Measurements from ENCODE around the gene SLC5A11. TPM values are rescaled to one million over a fixed set of nuclear protein-coding genes. Genes with fewer than 3 reads are reported as not detected.

Gene SLC5A11
- polyA plus RNA-seq, 1 donor (not counting 4 experiments of a cell fraction or from before 2014, with no cell fraction given), result 0.07 TPM

DNA sequence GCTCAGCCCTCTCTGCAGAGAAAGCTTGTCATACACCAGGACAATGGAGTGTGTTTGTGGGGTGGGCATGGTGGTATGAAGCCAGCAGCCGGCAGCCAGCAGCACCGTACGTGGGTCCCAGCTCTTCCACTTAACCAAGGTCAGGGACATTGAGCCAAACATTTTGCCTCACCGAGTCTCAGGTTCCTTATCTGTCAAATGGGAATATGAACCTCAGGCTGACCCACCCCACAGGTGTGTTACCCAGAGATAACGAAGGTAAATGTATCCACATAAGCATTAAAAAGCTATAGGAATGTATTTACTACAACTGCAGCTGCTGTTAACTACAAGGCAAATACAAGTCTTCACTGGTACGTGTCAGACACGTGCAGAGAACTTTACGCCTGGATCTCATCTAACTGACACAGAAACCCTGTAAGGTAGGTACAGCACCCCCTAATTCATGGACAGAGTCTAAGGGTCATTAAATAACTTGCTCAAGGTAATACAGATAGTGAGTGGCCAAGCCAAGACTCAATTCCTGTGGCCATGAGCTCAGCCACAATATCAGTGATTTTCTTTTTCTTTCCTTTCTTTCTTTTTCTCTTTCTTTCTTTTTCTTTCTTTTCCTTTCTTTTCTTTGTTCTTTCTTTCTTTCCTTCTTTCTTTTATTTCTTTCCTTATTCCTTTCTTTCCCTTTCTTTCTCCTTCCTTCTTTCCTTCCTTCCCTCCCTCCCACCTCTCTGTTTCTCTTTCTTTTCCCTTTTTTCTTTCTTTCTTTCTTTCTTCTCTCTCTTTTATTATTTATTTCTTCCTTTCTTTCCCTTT, 990 bp downstream of the SLC5A11 start:
- H3K27me3 ChIP-seq (ENCODE audit: control insufficient read depth, extremely low read depth, insufficient read depth, low read length), result no peaks in the 10 kb centered on the region
- H3K79me2 ChIP-seq (ENCODE audit: control insufficient read depth, insufficient read depth, low read length), result no peaks in the 10 kb centered on the region
- H3K4me2 ChIP-seq (ENCODE audit: control insufficient read depth, extremely low read depth, insufficient read depth, low read depth, low read length), result no peak overlapping the region
- H3K36me3 ChIP-seq (ENCODE audit: control insufficient read depth in 2 of 2, extremely low read depth in 1 of 2, insufficient read depth in 2 of 2, low read length in 2 of 2), result no peaks in the 10 kb centered on the region
- no peak overlapping the region for H2AFZ ChIP-seq (ENCODE audit: control insufficient read depth, low read length)
- no peak for DNase-seq (ENCODE audit: low read depth, low spot score)
- dilution Hi-C loops (cut with MboI; ENCODE audit: extremely low pct_ligation_motif_present, low sequenced_read_pairs), result no loop called here
- no peaks in the 10 kb centered on the region for H4K20me1 ChIP-seq (ENCODE audit: control insufficient read depth, extremely low read depth, insufficient read depth, low read length)
- H3K4me3 ChIP-seq (ENCODE audit: control insufficient read depth in 2 of 3, extremely low read depth in 1 of 3, insufficient read depth in 2 of 3, low read depth in 1 of 3, low read length in 3 of 3), result no peak overlapping the region
- no peak for FAIRE-seq
- H3K9me3 ChIP-seq (ENCODE audit: control insufficient read depth, low read depth, low read length), result no peaks in the 10 kb centered on the region
- no peak overlapping the region for H3K27ac ChIP-seq (ENCODE audit: control insufficient read depth, insufficient read depth, low read length)
- H3K9me1 ChIP-seq (ENCODE audit: control insufficient read depth, extremely low read depth, insufficient read depth, low read length), result no peaks in the 10 kb centered on the region
- H3K4me1 ChIP-seq (ENCODE audit: control insufficient read depth, extremely low read depth, insufficient read depth, low read length), result peaks cover 28% of the 10 kb centered on the region
- H3K9ac ChIP-seq (ENCODE audit: control insufficient read depth, extremely low read depth, insufficient read depth, low read length), result no peak overlapping the region
- TF ChIP-seq, protein P1, sequence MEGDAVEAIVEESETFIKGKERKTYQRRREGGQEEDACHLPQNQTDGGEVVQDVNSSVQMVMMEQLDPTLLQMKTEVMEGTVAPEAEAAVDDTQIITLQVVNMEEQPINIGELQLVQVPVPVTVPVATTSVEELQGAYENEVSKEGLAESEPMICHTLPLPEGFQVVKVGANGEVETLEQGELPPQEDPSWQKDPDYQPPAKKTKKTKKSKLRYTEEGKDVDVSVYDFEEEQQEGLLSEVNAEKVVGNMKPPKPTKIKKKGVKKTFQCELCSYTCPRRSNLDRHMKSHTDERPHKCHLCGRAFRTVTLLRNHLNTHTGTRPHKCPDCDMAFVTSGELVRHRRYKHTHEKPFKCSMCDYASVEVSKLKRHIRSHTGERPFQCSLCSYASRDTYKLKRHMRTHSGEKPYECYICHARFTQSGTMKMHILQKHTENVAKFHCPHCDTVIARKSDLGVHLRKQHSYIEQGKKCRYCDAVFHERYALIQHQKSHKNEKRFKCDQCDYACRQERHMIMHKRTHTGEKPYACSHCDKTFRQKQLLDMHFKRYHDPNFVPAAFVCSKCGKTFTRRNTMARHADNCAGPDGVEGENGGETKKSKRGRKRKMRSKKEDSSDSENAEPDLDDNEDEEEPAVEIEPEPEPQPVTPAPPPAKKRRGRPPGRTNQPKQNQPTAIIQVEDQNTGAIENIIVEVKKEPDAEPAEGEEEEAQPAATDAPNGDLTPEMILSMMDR (optimal IDR thresholded peaks at IDR 0.05 in 1 of 3, IDR thresholded peaks at IDR 0.05 in 1 of 3, conservative IDR thresholded peaks at IDR 0.05 in 1 of 3; ENCODE audit: extremely low read depth in 1 of 3, insufficient read depth in 2 of 3, low read length in 3 of 3), result no peak
- TF ChIP-seq EZH2 (IDR thresholded peaks at IDR 0.05; ENCODE audit: low read length), result no peak

DNA sequence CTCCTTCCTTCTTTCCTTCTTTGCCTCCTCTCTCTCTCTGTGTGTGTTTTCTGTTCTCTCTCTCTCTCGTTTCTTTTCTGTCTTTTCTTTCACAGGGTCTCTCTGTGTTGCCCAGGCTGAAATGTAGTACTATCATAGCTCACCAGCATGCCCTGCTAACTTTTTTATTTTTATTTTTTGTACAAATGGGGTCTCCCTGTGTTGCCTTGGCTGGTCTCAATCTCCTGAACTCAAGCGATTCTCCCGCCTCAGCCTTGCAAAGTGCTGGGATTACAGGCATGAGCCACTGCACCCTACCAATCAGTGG, 1.5 kb downstream of the SLC5A11 start:
- no peaks in the 10 kb centered on the region for H3K9me3 ChIP-seq (ENCODE audit: control insufficient read depth, low read depth, low read length)
- H3K9me1 ChIP-seq (ENCODE audit: control insufficient read depth, extremely low read depth, insufficient read depth, low read length), result no peaks in the 10 kb centered on the region
- peaks cover 33% of the 10 kb centered on the region for H3K4me1 ChIP-seq (ENCODE audit: control insufficient read depth, extremely low read depth, insufficient read depth, low read length)
- H3K36me3 ChIP-seq (ENCODE audit: control insufficient read depth in 2 of 2, extremely low read depth in 1 of 2, insufficient read depth in 2 of 2, low read length in 2 of 2), result no peaks in the 10 kb centered on the region
- H3K27ac ChIP-seq (ENCODE audit: control insufficient read depth, insufficient read depth, low read length), result no peak overlapping the region
- dilution Hi-C loops (cut with MboI; ENCODE audit: extremely low pct_ligation_motif_present, low sequenced_read_pairs), result no loop called here
- FAIRE-seq (no peak), DNase-seq (ENCODE audit: low read depth, low spot score) (no peak)
- no peak overlapping the region for H3K9ac ChIP-seq (ENCODE audit: control insufficient read depth, extremely low read depth, insufficient read depth, low read length)
- no peak for TF ChIP-seq EZH2 (IDR thresholded peaks at IDR 0.05; ENCODE audit: low read length)
- TF ChIP-seq, protein P1 (optimal IDR thresholded peaks at IDR 0.05 in 1 of 3, IDR thresholded peaks at IDR 0.05 in 1 of 3, conservative IDR thresholded peaks at IDR 0.05 in 1 of 3; ENCODE audit: extremely low read depth in 1 of 3, insufficient read depth in 2 of 3, low read length in 3 of 3), result no peak
- no peak overlapping the region for H3K4me3 ChIP-seq (ENCODE audit: control insufficient read depth in 2 of 3, extremely low read depth in 1 of 3, insufficient read depth in 2 of 3, low read depth in 1 of 3, low read length in 3 of 3)
- no peaks in the 10 kb centered on the region for H3K27me3 ChIP-seq (ENCODE audit: control insufficient read depth, extremely low read depth, insufficient read depth, low read length)
- H4K20me1 ChIP-seq (ENCODE audit: control insufficient read depth, extremely low read depth, insufficient read depth, low read length), result no peaks in the 10 kb centered on the region
- no peak overlapping the region for H3K4me2 ChIP-seq (ENCODE audit: control insufficient read depth, extremely low read depth, insufficient read depth, low read depth, low read length)
- no peak overlapping the region for H2AFZ ChIP-seq (ENCODE audit: control insufficient read depth, low read length)
- H3K79me2 ChIP-seq (ENCODE audit: control insufficient read depth, insufficient read depth, low read length), result no peaks in the 10 kb centered on the region

All from keratinocyte (primary cell).